Amniotic epithelial cell (primary cell): ENCODE results near the gene POM121C.
"Not testable (repeated sequence)": the region's sequence is repeated elsewhere in the genome, so short reads cannot be mapped to it uniquely, and the experiment has no call there.

Source experiments
- DNase-seq: peaks from one replicate; pipeline ENCODE4 v3.0.0-alpha.2; 2010; ENCODE audit warnings: low read depth

POM121C gene

DNA sequence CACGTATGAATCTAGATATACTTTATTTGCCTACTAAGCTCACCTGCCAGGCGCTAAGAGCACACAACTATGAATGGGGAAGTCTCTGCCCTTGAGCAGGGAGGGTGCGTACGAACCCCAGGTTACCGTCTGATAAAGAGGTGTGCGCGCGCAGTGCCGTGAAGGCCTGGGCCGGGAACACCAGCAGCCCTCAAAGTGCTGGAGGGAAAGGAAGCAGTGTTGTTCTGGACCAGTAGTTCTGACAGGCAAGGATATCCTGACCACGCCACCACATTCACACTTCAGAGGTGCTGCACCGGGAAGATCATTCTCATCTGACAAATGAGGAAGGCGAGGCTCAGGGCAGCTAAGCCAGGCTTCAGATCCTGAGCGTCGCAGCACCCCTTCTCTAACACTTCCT is 62.6 kb downstream of the POM121C start:
- not testable (repeated sequence) for DNase-seq

DNA sequence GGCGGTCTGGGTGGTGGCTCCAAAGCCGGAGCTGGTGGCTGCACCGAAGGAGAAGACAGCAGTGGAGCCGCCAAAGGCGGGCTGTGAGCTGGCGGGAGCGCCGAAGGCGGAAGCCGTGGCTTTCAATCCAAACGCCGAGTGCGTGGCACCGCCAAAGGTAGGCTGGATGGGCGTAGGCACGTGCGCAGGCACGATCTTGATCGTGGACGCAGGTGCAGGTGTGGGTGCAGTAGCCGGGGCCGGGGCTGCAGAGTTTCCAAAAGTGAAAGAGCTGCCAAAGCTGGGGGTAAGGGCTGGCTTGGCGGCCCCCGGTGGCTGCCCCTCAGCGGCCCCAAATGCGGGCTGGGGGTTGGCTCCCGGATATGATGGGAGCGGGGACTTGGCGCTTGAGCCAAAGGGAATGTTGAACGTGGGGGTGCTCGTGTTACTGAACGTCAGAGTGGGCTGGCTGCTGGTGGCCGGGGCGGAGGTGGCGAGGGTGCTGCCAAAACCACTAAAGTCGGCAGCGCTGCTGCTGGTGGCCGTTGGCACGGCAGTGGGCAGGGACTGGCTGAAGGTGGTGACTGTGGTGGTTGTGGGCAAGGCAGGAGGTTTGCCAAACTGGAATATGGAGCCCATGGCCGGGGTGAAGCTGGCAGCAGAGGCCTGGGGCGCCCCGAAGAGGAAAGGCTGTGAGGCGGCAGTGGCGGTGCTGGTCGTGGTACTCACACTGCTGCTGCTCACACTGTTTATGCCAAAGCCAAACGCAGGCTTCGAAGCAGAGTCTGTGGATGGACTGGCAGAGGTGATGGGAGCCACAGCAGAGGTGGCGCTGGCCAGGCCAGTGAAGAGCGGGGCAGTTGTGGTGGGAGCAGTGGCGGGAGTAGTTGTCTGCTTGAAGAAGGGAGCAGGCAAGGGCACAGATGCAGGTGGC is 64.0 kb downstream of the POM121C start:
- not testable (repeated sequence) for DNase-seq

DNA sequence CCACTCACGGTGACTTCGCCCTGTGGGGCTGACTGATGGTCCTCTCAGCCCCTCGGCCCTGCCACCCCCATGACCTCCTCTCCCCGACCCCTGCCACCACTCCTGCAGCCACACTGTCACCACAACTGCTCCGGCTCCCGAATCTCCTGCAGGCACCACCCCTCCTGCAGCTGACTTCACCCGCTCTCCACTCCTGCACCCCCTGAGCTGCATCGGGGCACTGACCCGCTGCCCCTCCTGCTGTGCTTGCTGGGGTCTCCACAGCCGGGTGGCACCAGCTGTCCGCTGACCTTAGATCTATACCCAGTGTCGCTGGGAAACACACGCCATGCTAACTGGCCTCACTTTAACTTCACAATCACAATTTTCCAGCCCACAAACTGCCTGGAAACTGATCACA is 65.9 kb downstream of the POM121C start:
- DNase-seq = not testable (repeated sequence)

DNA sequence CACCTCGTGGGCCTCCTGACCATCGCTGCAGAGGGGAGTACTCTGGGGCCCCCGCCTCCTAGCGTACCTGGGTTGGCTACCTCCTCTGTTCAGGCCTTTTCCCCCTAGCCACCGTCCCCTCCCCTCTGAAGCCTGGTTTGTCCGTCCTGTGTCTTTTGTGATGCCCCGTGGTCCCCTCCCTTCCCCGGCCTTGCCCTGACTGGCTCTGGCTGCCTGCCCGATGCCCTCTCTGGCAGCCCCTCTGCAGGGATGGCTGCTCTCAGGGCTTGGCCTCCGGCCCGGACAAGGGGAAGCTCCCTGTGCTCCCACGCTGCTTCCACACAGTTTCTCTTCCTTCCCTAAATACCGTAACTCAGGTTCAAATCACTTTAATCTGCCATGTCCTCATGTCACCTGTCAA is 66.4 kb downstream of the POM121C start:
- not testable (repeated sequence) for DNase-seq

DNA sequence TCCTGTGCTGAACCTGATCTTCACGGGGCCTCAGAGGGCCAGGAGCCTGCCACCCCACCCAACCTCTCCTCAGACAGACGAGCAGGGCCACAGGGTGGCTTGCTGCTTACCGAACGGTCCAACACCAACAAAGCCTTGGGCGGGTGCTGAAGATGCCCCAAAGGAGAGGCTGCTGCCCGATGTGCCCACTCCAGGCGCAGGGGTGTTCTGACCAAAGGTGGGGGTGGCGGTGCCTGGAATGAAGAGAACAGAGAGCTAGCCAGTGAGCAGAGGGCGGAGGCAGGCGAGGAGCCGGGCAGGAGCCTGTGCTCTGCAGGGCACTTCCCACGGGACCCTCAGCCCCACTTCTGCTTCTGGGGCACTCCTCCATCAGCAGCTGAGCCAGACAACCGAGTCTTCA is 66.9 kb downstream of the POM121C start:
- not testable (repeated sequence) for DNase-seq

DNA sequence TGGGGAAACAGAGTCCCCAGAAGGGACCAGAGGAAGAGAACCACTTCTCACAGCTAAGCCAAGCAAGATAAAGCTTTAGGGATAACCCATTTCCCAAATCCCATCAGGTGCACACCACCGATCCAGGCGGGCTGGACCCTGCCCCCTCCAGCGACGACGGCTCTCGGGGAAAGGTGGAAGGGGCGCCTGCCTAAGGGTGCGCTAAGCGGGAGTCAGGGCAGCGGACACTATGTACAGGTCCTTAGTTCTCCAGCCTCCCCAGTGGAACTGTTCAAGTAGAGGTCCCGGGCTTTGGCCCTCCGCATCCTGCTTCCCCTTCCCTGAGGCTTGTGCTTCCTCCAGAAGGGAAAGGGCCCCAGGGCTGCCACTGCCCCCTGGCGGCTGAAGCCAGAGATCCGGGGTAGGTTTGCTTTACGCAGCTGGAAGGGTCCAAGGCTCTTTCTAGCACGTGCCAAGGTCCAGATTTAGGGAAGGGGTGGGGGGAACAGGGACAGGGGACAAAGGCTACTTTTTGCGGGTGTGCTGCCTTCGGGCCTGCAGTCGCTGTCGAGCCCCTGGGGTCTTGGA is 67.7 kb downstream of the POM121C start:
- not testable (repeated sequence) for DNase-seq

DNA sequence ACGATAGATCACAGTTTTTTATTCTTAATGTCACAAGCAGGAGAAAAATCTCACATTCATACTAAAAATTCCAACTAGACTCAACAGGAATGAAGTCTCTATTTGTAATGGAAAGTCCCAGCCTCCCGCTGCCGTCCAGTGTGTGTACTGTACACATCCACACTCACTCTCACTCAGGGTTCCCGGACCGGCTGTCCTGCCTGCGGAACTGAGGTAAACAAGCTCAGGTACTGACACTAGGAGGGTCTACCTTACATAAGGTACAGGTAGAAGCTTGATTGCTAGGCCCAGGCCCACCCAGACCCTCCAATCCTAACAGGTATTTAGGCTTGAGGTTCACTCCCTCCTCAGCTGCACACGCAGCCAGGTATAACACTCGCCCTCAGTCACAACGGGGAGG is 69.3 kb downstream of the POM121C start:
- DNase-seq = not testable (repeated sequence)

DNA sequence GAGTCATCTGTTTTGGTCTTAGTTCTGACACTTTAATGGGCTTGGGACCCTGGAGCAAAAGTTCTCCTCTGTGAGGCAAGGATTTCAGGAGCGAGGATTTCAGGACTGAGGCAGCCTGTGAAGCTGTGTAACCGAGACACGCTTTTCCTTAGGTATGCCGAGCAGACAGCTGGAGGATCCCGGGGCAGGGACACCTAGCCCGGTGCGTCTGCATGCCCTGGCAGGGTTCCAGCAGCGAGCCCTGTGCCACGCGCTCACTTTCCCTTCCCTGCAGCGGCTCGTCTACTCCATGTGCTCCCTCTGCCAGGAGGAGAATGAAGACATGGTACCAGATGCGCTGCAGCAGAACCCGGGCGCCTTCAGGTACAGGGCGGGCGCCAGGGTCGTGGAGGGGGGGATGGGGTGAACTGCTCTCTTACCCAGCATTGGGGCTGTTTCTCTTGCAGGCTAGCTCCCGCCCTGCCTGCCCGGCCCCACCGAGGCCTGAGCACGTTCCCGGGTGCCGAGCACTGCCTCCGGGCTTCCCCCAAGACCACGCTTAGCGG is 70.2 kb downstream of the POM121C start:
- DNase-seq = not testable (repeated sequence)

DNA sequence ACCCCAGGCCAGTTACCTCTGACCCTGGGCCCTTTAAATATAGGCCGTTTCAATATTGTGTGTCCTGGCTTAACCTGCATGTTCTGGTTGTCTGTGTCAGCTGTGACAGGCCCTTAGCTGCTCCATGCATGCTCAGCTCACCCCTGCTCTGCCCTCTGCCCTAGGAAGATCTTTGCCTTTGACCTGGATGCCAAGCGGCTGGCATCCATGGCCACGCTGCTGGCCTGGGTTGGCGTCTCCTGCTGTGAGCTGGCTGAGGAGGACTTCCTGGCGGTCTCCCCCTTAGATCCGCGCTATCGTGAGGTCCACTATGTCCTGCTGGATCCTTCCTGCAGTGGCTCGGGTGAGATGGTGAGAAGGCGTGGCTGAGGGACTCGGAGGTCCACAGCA is 70.7 kb downstream of the POM121C start:
- DNase-seq = not testable (repeated sequence)

DNA sequence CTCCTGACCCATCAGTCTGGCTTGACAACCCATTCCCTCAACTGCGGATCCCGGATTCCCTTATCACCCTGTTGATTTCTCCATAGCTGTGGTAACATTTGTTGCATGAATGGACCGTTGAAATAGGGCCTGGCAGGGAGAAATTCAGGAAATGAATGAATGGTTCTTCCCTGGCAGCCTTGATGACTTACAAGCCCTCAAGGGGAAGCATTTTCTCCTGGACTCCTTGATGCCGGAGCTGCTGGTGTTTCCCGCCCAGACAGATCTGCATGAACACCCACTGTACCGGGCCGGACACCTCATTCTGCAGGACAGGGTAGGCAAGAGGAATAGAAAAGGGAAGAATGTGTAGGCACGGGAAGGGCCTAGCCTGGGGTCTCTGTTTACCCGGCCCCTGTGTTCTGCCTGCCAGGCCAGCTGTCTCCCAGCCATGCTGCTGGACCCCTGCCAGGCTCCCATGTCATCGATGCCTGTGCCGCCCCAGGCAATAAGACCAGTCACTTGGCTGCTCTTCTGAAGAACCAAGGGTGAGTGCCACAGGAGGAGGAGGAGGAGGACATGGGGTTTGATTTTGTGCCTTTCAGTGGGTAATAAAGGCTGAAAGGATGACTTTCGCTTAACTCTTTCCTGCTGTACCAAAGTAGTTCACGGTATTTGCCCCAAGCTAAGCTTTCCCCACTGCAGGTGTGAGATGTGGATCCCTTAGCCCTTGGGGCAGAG is 71.2 kb downstream of the POM121C start:
- peak; percentile 67 for DNase-seq

DNA sequence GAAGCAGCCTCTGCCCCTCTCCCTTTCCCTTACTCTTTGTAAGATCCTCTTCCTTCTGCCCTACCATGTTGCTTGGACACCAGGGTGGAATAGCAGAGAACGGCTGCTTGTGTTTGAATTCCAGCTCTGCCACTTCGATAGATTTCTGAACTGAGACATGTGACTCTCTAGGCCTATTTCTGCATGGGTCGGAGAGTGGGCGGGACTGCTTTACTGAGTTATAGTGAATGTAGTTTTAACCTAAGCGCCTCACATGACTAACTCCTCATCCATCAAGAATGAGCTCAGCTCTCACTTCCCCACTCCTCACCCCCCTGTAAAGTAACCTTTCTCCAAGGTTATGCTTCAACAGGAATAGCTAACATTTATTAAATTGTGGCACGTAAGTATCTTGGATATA is 71.9 kb downstream of the POM121C start:
- DNase-seq = not testable (repeated sequence)

DNA sequence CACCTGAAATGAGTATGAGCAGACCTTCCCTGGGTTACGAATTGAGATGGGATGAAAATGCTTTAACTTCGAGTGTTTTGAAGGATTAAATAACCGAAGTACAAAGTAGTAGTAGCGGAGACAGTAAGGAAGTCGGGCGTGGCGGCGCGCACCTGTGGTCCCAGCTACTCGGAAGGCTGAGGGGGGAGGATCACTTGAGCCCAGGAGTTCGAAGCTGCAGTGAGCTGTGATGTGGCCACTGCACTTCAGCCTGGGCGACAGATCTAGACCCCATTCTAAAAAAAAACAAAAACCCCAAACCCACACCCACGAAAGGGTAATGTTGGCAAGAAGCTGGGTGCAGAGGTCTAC is 75.3 kb downstream of the POM121C start:
- DNase-seq = not testable (repeated sequence)

DNA sequence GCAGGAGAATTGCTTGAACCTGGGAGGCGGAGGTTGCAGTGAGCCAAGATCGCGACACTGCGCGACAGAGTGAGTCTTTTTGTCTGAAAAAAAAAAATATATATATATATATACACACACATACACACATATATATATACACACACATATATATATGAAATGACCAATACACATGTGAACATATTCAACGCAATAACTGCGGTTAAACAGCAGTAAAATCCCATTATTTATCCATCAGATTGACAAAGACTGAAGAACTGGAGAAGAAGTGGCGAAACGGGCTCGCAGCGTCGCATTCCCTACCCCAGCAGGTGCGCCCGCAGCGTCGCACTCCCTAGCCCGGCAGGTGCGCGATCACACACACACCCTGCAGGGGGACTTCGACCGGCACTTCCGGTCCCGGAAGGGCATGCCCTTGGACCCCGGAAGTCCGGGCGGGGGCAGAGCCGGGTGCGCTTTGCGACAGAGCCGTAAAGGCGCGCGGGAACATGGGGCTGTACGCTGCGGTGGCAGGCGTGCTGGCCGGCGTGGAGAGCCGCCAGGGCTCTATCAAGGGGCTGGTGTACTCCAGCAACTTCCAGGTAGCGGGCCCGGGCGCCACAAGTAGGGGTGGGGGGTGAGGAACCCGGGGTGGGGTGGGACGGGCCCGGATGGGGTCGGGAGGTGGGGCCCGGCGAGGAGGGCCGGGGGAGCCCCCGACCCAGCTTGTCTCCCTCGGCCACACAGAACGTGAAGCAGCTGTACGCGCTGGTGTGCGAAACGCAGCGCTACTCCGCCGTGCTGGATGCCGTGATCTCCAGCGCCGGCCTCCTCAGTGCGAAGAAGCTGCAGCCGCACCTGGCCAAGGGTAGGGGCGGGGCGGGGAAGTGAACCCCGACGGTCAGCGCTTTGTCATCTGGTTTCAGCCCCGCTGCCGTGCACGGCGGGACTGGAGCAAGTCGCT is 75.9 kb downstream of the POM121C start:
- DNase-seq = not testable (repeated sequence)

DNA sequence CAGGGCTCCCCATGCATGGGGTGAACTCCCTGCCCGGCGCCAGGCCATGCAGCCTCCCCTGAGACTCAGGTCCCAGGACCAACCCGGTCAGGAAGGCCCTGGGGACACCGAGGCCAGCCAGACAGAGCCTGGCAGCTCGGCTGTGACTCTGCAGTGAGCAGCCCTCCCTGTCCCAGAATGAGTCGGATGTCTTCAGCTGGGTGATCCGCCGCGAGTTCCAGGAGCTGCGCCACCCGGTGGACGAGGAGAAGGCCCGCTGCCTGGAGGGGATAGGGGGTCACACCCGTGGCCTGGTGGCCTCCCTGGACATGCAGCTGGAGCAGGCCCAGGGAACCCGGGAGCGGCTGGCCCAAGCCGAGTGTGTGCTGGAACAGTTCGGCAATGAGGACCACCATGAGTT is 81.4 kb downstream of the POM121C start:
- DNase-seq = not testable (repeated sequence)

DNA sequence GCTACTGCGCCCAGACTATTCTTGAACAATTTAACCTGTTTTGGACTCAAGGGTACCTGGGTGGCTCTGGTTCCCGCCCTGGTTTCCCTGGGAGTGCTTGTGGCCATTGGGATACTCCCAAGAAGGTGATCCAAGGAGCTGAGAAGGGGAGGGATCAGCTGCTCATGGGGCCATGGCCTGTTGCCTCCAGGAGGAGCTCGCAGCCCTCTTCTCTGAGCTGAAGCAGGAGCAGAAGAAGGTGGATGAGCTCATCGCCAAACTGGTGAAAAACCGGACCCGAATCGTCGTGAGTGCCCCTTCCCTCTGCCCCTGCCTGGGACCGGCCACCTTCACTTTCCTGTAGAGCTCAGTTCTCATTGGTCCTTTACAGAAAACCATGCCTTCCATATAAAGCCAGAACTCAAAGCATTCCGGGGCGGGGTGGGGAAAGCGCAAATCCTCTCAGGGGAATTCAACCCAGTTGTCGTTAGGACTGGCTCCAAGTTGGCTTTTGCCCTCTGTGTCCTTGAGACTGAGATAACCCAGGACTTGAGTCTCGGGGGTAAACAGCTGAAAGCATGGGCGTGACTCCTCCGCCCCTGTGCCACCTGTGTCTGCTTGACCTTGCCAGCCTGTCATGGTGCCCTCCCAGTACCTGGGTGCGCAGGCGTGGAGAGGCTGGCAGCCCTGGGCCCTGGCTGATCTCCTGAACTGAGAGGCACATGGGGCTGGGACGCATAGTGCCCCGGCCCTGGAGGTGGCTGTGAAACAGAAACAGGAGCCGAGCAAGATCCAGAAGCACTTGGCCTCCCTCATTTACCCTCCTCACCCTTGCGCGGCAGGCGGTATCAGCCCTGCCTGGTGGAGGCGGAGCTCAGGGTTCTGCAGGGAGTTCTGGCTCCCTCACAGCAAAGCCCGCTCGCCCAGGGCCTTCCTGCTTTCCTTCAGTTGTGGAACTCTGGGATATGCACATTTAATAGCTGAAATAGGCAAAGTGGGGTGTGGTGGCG is 82.3 kb downstream of the POM121C start:
- DNase-seq = not testable (repeated sequence)

DNA sequence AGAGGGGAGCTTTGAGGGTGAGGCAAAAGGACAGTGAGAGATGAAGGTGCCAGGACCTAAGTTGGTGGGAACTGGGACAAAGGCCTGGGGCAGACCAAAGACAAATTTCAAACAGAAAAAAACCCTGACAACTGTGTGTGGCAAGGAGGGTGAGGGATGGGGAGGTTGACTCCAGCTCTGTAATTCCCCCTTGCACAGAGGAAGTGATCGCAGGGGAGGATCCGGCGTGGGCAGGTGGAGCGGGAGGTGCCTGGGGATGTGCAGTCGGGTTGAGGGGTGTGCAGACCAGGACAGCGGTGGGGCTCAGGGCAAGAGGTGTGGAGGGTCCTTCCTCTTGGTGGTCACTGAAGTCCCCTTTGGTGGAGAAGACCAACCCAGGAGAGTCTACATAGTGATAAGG is 85.5 kb downstream of the POM121C start:
- not testable (repeated sequence) for DNase-seq

DNA sequence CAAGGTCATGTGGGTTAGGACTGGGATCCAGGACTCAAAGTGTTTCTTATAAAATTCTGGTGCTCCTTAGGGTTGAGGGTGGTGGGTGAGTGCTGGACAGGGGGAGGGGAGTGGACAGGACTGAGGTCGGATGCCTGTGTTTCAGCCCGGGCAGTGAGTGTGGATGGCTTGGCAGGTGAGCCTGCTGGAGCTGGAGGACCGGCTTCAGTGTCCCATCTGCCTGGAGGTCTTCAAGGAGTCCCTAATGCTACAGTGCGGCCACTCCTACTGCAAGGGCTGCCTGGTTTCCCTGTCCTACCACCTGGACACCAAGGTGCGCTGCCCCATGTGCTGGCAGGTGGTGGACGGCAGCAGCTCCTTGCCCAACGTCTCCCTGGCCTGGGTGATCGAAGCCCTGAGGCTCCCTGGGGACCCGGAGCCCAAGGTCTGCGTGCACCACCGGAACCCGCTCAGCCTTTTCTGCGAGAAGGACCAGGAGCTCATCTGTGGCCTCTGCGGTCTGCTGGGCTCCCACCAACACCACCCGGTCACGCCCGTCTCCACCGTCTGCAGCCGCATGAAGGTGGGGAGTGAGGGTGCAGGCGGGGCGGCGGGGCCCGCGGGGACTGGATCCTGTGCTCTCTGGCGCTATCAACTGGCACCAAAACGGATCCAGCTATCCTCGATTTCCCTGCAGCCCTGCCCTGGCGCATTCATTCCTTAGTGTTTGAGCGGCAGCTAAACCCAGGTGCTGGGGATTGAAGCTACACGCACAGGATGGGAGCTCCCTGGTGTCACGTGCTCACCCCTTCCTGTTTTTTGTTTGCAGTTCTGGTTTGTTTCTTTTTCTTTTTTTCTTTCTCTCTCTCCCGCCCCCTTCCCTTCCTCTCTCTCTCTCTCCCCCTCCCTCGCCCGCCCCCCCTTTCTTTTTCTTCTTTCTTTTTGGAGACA is 87.1 kb downstream of the POM121C start:
- not testable (repeated sequence) for DNase-seq

DNA sequence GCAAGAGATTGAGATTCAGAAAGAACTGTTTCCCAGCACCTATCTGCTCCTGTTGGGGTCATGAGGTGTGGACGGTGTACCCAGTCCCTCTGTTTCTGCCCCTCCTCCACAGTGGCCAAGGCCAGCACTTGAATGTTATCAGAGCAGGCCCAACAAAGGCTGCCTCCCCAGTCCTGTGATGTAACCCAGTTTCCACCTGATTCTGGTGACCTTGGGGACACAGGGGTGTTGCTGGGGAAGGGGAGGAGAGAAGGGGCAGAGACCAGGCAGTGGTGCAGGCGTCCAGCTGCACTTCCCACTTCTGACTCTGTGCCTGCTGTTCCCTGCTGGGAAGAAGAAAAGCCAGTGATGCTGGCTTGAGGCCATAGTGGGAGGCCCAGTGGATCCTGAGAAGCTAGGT is 88.2 kb downstream of the POM121C start:
- DNase-seq = not testable (repeated sequence)

DNA sequence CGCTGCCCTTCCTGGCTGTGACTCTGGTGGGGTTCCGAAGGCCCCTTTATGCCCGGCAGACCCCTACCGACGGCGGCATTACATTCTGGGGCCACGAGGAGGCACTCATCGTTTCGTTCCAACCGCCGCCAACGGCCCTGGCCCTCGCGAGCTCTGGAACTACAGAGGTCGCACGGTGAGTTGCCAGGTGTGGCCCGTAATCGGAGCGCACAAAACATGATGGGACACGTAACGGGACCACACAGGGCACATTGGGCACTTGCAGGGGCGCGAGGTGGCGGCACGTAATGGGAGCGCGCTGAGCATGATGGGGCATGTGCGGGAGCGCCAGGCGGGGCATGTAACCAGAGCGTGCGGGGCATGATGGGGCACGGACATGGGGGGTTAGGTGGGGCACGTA is 90.8 kb downstream of the POM121C start, which contains the start of gene TRIM73:
TRIM73 (plus strand) TSS at position 301 of the 400 bp plus-strand sequence. CDS start 3,305 bp downstream, outside the sequence.
- not testable (repeated sequence) for DNase-seq
